Left lung (tissue), 10 donors: Measurements from ENCODE around the gene KDM6B. TPM values are rescaled to one million over a fixed set of nuclear protein-coding genes. Genes with fewer than 3 reads are reported as not detected.
"Not testable (repeated sequence)": the region's sequence is repeated elsewhere in the genome, so short reads cannot be mapped to it uniquely, and the experiment has no call there.

Experiments used
- ATAC-seq: fragments of 200-7000 bp; cut with Tn5 transposase; one replicate; pipeline ENCODE4 v1.9.1; 2020; ENCODE audit warnings: moderate library complexity
- DNase-seq, 4 donors: peaks; one replicate each; pipeline ENCODE4 v3.0.0-alpha.2; 2013 to 2020
- H3K27ac ChIP-seq, 2 donors: fragments of 200-600 bp; sonication (generic) in 1 of 2; one replicate each; pipeline versions ENCODE4 v1.5.0 to v1.8.0; 2020 to 2021
- H3K27me3 ChIP-seq, 2 donors: fragments of 200-600 bp; sonication (generic) in 1 of 2; one replicate each; pipeline versions ENCODE4 v1.5.0 to v1.8.0; 2020 to 2021
- H3K36me3 ChIP-seq, 2 donors: fragments of 200-600 bp; sonication (generic) in 1 of 2; one replicate each; pipeline versions ENCODE4 v1.5.0 to v1.8.0; 2020 to 2021
- H3K4me1 ChIP-seq, 2 donors: fragments of 200-600 bp; one replicate each; pipeline ENCODE4 v1.8.0; 2021
- H3K4me3 ChIP-seq, 2 donors: fragments of 200-600 bp; sonication (generic) in 1 of 2; one replicate each; pipeline versions ENCODE4 v1.5.0 to v1.8.0; 2020 to 2021; ENCODE audit warnings: mild to moderate bottlenecking in 1 of 2
- H3K9me3 ChIP-seq, 2 donors: fragments of 200-600 bp; sonication (generic) in 1 of 2; one replicate each; pipeline versions ENCODE4 v1.5.0 to v1.8.0; 2020 to 2021
- intact Hi-C, 2 donors: fragments of 100-400 bp; cut with DNase I; formaldehyde crosslinking; loops; one replicate each; pipeline versions ENCODE4 v1.11.2 to v1.14.2; 2022
- polyA plus RNA-seq, 6 donors: library from polyadenylated mRNA; unstranded; fragments of 120-200 nt; gene quantifications; one replicate each; pipeline ENCODE4 v1.2.1, GENCODE V29; 2013; ENCODE audit not compliant: insufficient read length in 6 of 6
- total RNA-seq, 2 donors: library from RNA; stranded (reverse); fragmentation: NEBNext Ultra II Directional; extraction: Animal tissue kit (Norgen Biotek cat#: 25700); gene quantifications; one replicate each; pipeline ENCODE4 v1.2.1, GENCODE V29; 2021
- TF ChIP-seq, protein P1 (sequence below), 2 donors: fragments of 200-600 bp; sonication (generic) in 1 of 2; IDR thresholded peaks; one replicate each; pipeline versions ENCODE4 v1.5.0 to v1.8.0; 2021; ENCODE audit warnings: antibody characterized with exemption in 2 of 2
- donor health status: DM: no; HTN: yes; CAD: no.
- donor health status: DM: no; HTN: no; CAD: no.

KDM6B gene
- total and polyA plus RNA-seq, 8 donors: 20.1 to 49.2 (median 26.9) TPM

- Histone ChIP-seq H3K4me3 (peak overlapping the region; percentile 61 to 69), H3K4me1 (peaks cover 23 to 53% of the 10 kb centered on the region in 2 donors), H3K9me3 (no peaks in the 10 kb centered on the region), H3K27me3 (no peaks in the 10 kb centered on the region), H3K27ac (peak overlapping the region; percentile 92 to 99), H3K36me3 (peaks cover 0 to 36% of the 10 kb centered on the region in 2 donors)
- DNase-seq: peak in 2 of 4 donors; percentile 44 to 76
- intact Hi-C loops: no loop called here
- ATAC-seq: no peak
- TF ChIP-seq, protein P1, sequence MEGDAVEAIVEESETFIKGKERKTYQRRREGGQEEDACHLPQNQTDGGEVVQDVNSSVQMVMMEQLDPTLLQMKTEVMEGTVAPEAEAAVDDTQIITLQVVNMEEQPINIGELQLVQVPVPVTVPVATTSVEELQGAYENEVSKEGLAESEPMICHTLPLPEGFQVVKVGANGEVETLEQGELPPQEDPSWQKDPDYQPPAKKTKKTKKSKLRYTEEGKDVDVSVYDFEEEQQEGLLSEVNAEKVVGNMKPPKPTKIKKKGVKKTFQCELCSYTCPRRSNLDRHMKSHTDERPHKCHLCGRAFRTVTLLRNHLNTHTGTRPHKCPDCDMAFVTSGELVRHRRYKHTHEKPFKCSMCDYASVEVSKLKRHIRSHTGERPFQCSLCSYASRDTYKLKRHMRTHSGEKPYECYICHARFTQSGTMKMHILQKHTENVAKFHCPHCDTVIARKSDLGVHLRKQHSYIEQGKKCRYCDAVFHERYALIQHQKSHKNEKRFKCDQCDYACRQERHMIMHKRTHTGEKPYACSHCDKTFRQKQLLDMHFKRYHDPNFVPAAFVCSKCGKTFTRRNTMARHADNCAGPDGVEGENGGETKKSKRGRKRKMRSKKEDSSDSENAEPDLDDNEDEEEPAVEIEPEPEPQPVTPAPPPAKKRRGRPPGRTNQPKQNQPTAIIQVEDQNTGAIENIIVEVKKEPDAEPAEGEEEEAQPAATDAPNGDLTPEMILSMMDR (IDR thresholded peaks at IDR 0.05): peak; percentile 25 to 42
Observed at GRCh38 chr17:7858522-7858810, 24.4 kb downstream of the KDM6B start.

GRCh38 chr17:7859028-7859427 lies 25.0 kb downstream of the KDM6B start:
- Histone ChIP-seq H3K27me3 (no peaks in the 10 kb centered on the region), H3K9me3 (no peaks in the 10 kb centered on the region), H3K27ac (peak overlapping the region in 1 of 2 donors; percentile 99), H3K4me3 (peak overlapping the region in 1 of 2 donors; percentile 69), H3K36me3 (peaks cover 0 to 30% of the 10 kb centered on the region in 2 donors), H3K4me1 (peaks cover 23 to 54% of the 10 kb centered on the region in 2 donors)
- TF ChIP-seq, protein P1 (IDR thresholded peaks at IDR 0.05): no peak
- DNase-seq (no peak), ATAC-seq (no peak)
- intact Hi-C loops: no loop called here

DNA sequence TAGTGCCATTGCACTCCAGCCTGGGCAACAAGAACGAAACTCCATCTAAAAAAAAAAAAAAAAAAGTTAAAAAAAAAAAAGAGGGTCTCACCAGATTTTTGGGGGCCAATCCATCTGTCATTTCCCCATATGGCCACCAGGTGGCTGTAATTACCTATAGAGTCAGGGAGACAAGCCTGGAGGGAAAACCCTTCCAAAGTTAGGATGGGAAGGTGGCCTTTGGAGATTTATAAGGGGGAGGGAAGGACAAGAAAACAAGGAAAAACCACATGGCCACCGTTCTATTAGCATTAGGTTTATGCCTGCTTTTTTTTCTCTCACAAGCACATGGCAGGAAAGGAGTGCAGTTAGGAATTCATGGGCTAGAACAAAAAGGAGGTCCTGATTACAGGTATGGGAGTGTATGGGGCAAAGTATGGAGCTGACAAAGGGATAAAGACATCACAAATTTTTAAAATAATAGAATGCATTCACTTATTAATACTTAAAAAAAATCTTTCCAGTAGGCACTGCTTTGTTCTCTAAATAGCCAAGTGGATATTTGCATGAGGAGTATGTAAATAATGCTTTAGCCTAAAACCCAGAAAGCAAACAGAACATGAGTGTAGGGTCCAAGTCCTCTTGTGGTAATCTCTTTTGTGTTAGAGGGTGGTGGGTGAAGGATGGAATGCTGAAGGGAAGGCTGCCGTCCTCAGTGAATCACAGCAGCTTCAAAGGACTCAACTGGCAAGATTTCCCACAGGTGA lies 28.8 kb downstream of the KDM6B start:
- intact Hi-C loops: loop anchor here in 1 of 2 donors (5.0 kb wide), 1 partner anchor 124 kb away; no protein-coding TSS in a partner anchor
- TF ChIP-seq, protein P1 (IDR thresholded peaks at IDR 0.05): peak; percentile 77 to 82
- H3K9me3 ChIP-seq: no peaks in the 10 kb centered on the region
- H3K27ac ChIP-seq: no peak overlapping the region
- peaks cover 0 to 13% of the 10 kb centered on the region in 2 donors for H3K36me3 ChIP-seq
- ATAC-seq (peak; percentile 35), DNase-seq (peak in 1 of 4 donors; percentile 69)
- H3K27me3 ChIP-seq: no peaks in the 10 kb centered on the region
- peaks cover 10 to 30% of the 10 kb centered on the region in 2 donors for H3K4me1 ChIP-seq
- H3K4me3 ChIP-seq: no peak overlapping the region

DNA sequence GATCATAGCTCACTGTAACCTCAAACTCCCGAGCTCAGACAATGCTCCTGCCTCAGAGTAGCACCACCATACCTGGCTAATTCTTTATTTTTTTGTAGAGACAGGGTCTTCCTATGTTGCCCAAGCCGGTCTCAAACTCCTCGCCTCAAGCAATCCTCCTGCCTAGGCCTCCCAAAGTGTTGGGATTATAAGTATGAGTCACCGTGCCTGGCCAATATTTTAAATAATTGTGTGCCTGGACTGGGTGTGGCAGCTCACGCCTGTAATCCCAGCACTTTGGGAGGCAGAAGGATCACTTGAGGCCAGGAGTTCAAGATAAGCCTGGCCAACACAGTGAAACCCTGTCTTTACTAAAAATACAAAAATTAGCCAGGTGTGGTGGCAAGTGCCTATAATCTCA lies 30.4 kb downstream of the KDM6B start:
- H3K9me3 ChIP-seq, H3K4me3 ChIP-seq, H3K27ac ChIP-seq, H3K27me3 ChIP-seq, DNase-seq, ATAC-seq: not testable (repeated sequence)
- peaks cover 0 to 13% of the 10 kb centered on the region in 2 donors for H3K36me3 ChIP-seq
- H3K4me1 ChIP-seq: peaks cover 0 to 30% of the 10 kb centered on the region in 2 donors
- intact Hi-C loops: loop anchor here in 1 of 2 donors (5.0 kb wide), 1 partner anchor 123 kb away; no protein-coding TSS in a partner anchor

GRCh38 chr17:7864995-7865650 lies 31.1 kb downstream of the KDM6B start:
- no peak overlapping the region for H3K27ac ChIP-seq
- no peaks in the 10 kb centered on the region for H3K27me3 ChIP-seq
- intact Hi-C loops: loop anchor here in 1 of 2 donors (5.0 kb wide), 1 partner anchor 122 kb away; no protein-coding TSS in a partner anchor
- no peak overlapping the region for H3K4me3 ChIP-seq
- no peaks in the 10 kb centered on the region for H3K9me3 ChIP-seq
- DNase-seq (no peak), ATAC-seq (no peak)
- H3K36me3 ChIP-seq: peaks cover 0 to 10% of the 10 kb centered on the region in 2 donors
- H3K4me1 ChIP-seq: peaks cover 0 to 36% of the 10 kb centered on the region in 2 donors
- TF ChIP-seq, protein P1 (IDR thresholded peaks at IDR 0.05): no peak
